Activated CD8-positive, alpha-beta memory T cell treated with anti-CD3 and anti-CD28 coated beads, Interleukin-2, amount 50 U/mL, for 1 hour (primary cell): Measurements from ENCODE around the gene TMPRSS7.
A peak's percentile ranks its signal among the peaks of the same experiment; 100 is the strongest.

Experiments used
- DNase-seq: peaks from one replicate; pipeline ENCODE4 v3.0.0-alpha.2; 2020; ENCODE audit errors: extremely low read depth

The TMPRSS7 gene

GRCh38 chr3:112101916-112102315, 67.4 kb downstream of the TMPRSS7 start:
- no peak for DNase-seq

GRCh38 chr3:112104774-112105173, 70.2 kb downstream of the TMPRSS7 start:
- DNase-seq: no peak

GRCh38 chr3:112109322-112109721, 74.8 kb downstream of the TMPRSS7 start:
- no peak for DNase-seq

- peak; percentile 51 for DNase-seq
Measured at GRCh38 chr3:112111785-112112402, 77.4 kb downstream of the TMPRSS7 start.

GRCh38 chr3:112114576-112115160, 80.1 kb downstream of the TMPRSS7 start:
- DNase-seq: no peak

GRCh38 chr3:112115161-112115739, 80.7 kb downstream of the TMPRSS7 start:
- DNase-seq: no peak

GRCh38 chr3:112115806-112116383, 81.4 kb downstream of the TMPRSS7 start:
- no peak for DNase-seq

- no peak for DNase-seq
Measured at GRCh38 chr3:112116748-112117186, 82.2 kb downstream of the TMPRSS7 start.

GRCh38 chr3:112117415-112117814, 82.9 kb downstream of the TMPRSS7 start:
- no peak for DNase-seq

- DNase-seq: no peak
Measured at GRCh38 chr3:112117841-112118571, 83.5 kb downstream of the TMPRSS7 start.

GRCh38 chr3:112119962-112120836, 85.7 kb downstream of the TMPRSS7 start:
- DNase-seq: no peak

- no peak for DNase-seq
Measured at GRCh38 chr3:112121577-112122547, 87.3 kb downstream of the TMPRSS7 start.

GRCh38 chr3:112122870-112123269, 88.3 kb downstream of the TMPRSS7 start:
- DNase-seq: no peak

GRCh38 chr3:112123548-112123947, 89.0 kb downstream of the TMPRSS7 start:
- DNase-seq: no peak

- DNase-seq: no peak
Measured at GRCh38 chr3:112124907-112125607, 90.5 kb downstream of the TMPRSS7 start.

GRCh38 chr3:112126511-112126911, 92.0 kb downstream of the TMPRSS7 start:
- DNase-seq: no peak

GRCh38 chr3:112127522-112128494, 93.3 kb downstream of the TMPRSS7 start:
- no peak for DNase-seq
